Gastroesophageal sphincter (tissue), 3 donors: Measurements from ENCODE around the gene TBC1D1.

Experiments
- POLR2A ChIP-seq, 2 donors: fragments of 450-650 bp; IDR thresholded peaks; one replicate each; pipeline ENCODE4 v1.6.1; 2017; ENCODE audit warnings: antibody characterized with exemption in 2 of 2, mild to moderate bottlenecking in 2 of 2, moderate library complexity in 1 of 2
- TF ChIP-seq, protein P1 (sequence below), 4 experiments: fragments of 200-600 bp in 2 of 4; fragments of 450-650 bp in 2 of 4; sonication (generic) in 1 of 4; IDR thresholded peaks; one replicate each; pipeline ENCODE4 v1.5.1; 2017 to 2019; ENCODE audit warnings: antibody characterized with exemption in 4 of 4, mild to moderate bottlenecking in 2 of 4, moderate library complexity in 2 of 4

DNA sequence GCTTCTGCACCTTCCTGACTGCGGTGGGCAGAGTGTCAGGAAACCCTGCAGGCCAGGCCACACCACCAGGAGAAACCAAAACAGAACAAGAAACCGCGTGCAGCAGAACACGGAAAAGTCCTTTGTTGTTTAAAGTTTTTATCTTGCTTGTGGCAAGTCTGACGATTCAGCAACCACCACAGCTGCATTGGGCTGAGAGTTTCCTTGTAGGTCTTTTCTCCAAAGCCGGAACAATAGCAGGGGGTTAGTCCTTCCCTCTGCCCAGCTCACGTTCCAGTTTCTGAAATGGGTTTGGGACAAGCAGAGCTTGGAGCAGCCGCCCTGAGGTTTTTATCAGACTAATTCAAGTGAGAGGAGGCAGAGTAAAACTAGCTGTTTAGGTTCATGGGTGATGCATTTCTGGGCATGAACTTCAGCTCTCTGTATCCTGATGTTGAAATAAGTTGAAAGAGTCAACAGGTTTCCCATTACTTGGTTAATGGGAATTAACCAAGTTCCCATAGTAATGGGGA is 286.2 kb downstream of the TBC1D1 start:
- no peak for TF ChIP-seq POLR2A (IDR thresholded peaks at IDR 0.05)
- TF ChIP-seq, protein P1, sequence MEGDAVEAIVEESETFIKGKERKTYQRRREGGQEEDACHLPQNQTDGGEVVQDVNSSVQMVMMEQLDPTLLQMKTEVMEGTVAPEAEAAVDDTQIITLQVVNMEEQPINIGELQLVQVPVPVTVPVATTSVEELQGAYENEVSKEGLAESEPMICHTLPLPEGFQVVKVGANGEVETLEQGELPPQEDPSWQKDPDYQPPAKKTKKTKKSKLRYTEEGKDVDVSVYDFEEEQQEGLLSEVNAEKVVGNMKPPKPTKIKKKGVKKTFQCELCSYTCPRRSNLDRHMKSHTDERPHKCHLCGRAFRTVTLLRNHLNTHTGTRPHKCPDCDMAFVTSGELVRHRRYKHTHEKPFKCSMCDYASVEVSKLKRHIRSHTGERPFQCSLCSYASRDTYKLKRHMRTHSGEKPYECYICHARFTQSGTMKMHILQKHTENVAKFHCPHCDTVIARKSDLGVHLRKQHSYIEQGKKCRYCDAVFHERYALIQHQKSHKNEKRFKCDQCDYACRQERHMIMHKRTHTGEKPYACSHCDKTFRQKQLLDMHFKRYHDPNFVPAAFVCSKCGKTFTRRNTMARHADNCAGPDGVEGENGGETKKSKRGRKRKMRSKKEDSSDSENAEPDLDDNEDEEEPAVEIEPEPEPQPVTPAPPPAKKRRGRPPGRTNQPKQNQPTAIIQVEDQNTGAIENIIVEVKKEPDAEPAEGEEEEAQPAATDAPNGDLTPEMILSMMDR (IDR thresholded peaks at IDR 0.05): no peak
